Ovary (tissue), 3 donors: ENCODE results near the gene TP63.

Experiments
- CTCF ChIP-seq, 3 donors: fragments of 450-650 bp in 2 of 3; fragments of 200-600 bp in 1 of 3; IDR thresholded peaks; one replicate each; pipeline versions ENCODE4 v1.5.1 to v1.8.0; 2016 to 2022; ENCODE audit warnings: antibody characterized with exemption in 3 of 3, mild to moderate bottlenecking in 1 of 3
- POLR2A ChIP-seq: fragments of 450-650 bp; IDR thresholded peaks from one replicate; pipeline ENCODE4 v1.6.1; 2017; ENCODE audit warnings: antibody characterized with exemption, mild to moderate bottlenecking, moderate library complexity
- donor health status: DM: no; HTN: no; CAD: no.

DNA sequence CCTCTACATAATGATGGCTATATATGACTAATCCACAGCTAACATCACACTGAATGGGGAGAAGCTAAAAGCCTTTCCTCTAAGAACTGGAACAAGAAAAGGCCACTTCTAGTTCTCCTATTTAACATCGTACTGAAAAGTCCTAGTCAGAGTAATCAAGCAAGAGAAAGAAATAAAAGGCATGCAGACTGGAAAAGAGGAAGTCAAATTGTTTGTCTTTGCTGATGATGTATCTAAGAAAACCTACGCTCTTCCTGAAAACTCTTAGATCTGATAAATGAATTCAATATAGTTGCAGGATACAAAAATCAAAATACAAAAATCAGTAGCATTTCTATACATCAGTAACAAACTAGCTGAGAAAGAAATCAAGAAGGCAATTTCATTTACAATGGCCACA, 116.9 kb downstream of the TP63 start:
- TF ChIP-seq CTCF (IDR thresholded peaks at IDR 0.05), result no peak
- TF ChIP-seq POLR2A, result no peak
